Pancreas (tissue), 10 donors: ENCODE data around the gene ZSCAN20. TPM values are rescaled to one million over a fixed set of nuclear protein-coding genes. Genes with fewer than 3 reads are reported as not detected.
A peak's percentile ranks its signal among the peaks of the same experiment; 100 is the strongest.

ENCODE experiments used
- ATAC-seq, 4 donors: fragments of 200-7000 bp; cut with Tn5 transposase; one replicate each; pipeline versions ENCODE4 v1.8.0 to v1.9.1; 2020; ENCODE audit warnings: mild to moderate bottlenecking in 4 of 4, moderate library complexity in 4 of 4
- DNase-seq, 6 donors: peaks; one replicate each; pipeline ENCODE4 v3.0.0-alpha.2; 2020
- FAIRE-seq: peaks from 2 replicates; lab custom pipeline; 2012; peaks lifted over from hg19 to GRCh38; lab: Jason Lieb, UNC
- H3K27ac ChIP-seq, 4 donors: fragments of 200-600 bp; sonication (generic); 1 replicate in 3 of 4; 2 replicates in 1 of 4; pipeline versions ENCODE4 v1.5.0 to v1.8.0; 2020
- H3K27me3 ChIP-seq, 4 donors: fragments of 200-600 bp; one replicate each; pipeline ENCODE4 v1.8.0; 2021
- H3K36me3 ChIP-seq, 3 donors: fragments of 200-600 bp; sonication (generic) in 1 of 3; one replicate each; pipeline versions ENCODE4 v1.5.0 to v1.8.0; 2020 to 2021
- H3K4me1 ChIP-seq, 3 donors: fragments of 200-600 bp; one replicate each; pipeline ENCODE4 v1.8.0; 2021
- H3K4me3 ChIP-seq, 4 donors: fragments of 200-600 bp; sonication (generic) in 2 of 4; one replicate each; pipeline versions ENCODE4 v1.5.0 to v1.8.0; 2020 to 2021
- H3K9me3 ChIP-seq, 4 donors: fragments of 200-600 bp; one replicate each; pipeline ENCODE4 v1.8.0; 2021
- CTCF ChIP-seq, 4 donors: fragments of 200-600 bp; sonication (generic) in 3 of 4; IDR thresholded peaks; one replicate each; pipeline versions ENCODE4 v1.5.0 to v1.8.0; 2021; ENCODE audit warnings: antibody characterized with exemption in 4 of 4
- WGBS, 2 donors: extraction: QIAGEN DNeasy Blood & Tissue Kit; methylation state at CpG; one replicate each; pipeline ENCODE4 v1.1.7; 2013; 5-methylcytosine and 5-hydroxymethylcytosine counted together
- intact Hi-C, 3 donors: fragments of 100-400 bp; cut with DNase I; formaldehyde crosslinking; loops; one replicate each; pipeline versions ENCODE4 v1.11.1 to v1.14.2; 2022
- polyA plus RNA-seq, 2 donors: library from polyadenylated mRNA; stranded (reverse); fragments of 200-250 nt; gene quantifications; one replicate each; pipeline ENCODE4 v1.2.3, GENCODE V29; 2013
- total RNA-seq, 6 donors: library from RNA; stranded (reverse); fragmentation: NEBNext Ultra II Directional in 4 of 6; extraction: Animal tissue kit (Norgen Biotek cat#: 25700) in 4 of 6; gene quantifications; one replicate each; pipeline versions ENCODE4 v1.2.1 to v1.2.4, GENCODE V29; 2021 to 2023
- donor health status: healthy with polysubstance abuse.
- donor health status: DM: no; HTN: no; CAD: no; lungs with moderate emphysema.
- donor health status: DM: no; HTN: no; CAD: no.
- donor health status: control.
- donor health status: control.
- donor health status: Bipolar disorder and iron deficiency.
- donor health status: DM: yes; HTN: yes; CAD: no.
- donor health status: DM: no; HTN: no; CAD: no.
- donor health status: DM: no; HTN: no; CAD: no.
- donor health status: DM: yes; HTN: yes; CAD: no.

Gene ZSCAN20
- total and polyA plus RNA-seq, 8 donors = 0.68 to 3.4 (median 1.8) TPM

- ATAC-seq = peak in 2 of 4 donors; percentile 8 to 17
- peak in 2 of 6 donors; percentile 15 to 45 for DNase-seq
- H3K27me3 ChIP-seq = no peaks in the 10 kb centered on the region
- intact Hi-C loops = no loop called here
- WGBS, 2 donors = 69 to 73% methylated on average over 3 of the region's 3 CpGs
- peaks cover 0 to 10% (median 6%) of the 10 kb centered on the region in 3 donors for H3K4me1 ChIP-seq
- H3K4me3 ChIP-seq = no peak overlapping the region
- H3K36me3 ChIP-seq = no peaks in the 10 kb centered on the region
- no peak for FAIRE-seq
- TF ChIP-seq CTCF (IDR thresholded peaks at IDR 0.05) = no peak
- H3K9me3 ChIP-seq = no peaks in the 10 kb centered on the region
- H3K27ac ChIP-seq = no peak overlapping the region
These were observed 38.7 kb upstream of the ZSCAN20 start for GRCh38 chr1:33433509-33434362.

- intact Hi-C loops = no loop called here
These were observed 38.1 kb upstream of the ZSCAN20 start for GRCh38 chr1:33434363-33434750.

GRCh38 chr1:33435096-33435820 lies 37.2 kb upstream of the ZSCAN20 start:
- WGBS, 2 donors = 62 to 65% methylated on average over 4 of the region's 4 CpGs
- H3K27me3 ChIP-seq = no peaks in the 10 kb centered on the region
- H3K27ac ChIP-seq = no peak overlapping the region

More at GRCh38 chr1:33434363-33434750, 38.1 kb upstream of the ZSCAN20 start:
- Histone ChIP-seq H3K36me3 (no peaks in the 10 kb centered on the region), H3K9me3 (no peaks in the 10 kb centered on the region), H3K27me3 (no peaks in the 10 kb centered on the region), H3K4me1 (peaks cover 0 to 5% (median 4%) of the 10 kb centered on the region in 3 donors), H3K27ac (no peak overlapping the region), H3K4me3 (no peak overlapping the region)
- ATAC-seq (no peak), DNase-seq (no peak), FAIRE-seq (no peak)
- TF ChIP-seq CTCF (IDR thresholded peaks at IDR 0.05) = no peak
- WGBS, 2 donors = 90 to 97% methylated on average over 1 of the region's 1 CpG

GRCh38 chr1:33436557-33437285 lies 35.7 kb upstream of the ZSCAN20 start:
- H3K4me1 ChIP-seq = no peaks in the 10 kb centered on the region
- DNase-seq (no peak), FAIRE-seq (no peak), ATAC-seq (peak in 3 of 4 donors; percentile 14 to 50 (median 36))
- no peak overlapping the region for H3K4me3 ChIP-seq
- no peak for TF ChIP-seq CTCF (IDR thresholded peaks at IDR 0.05)
- intact Hi-C loops = no loop called here
- no peak overlapping the region for H3K27ac ChIP-seq
- no peaks in the 10 kb centered on the region for H3K27me3 ChIP-seq
- 33 to 53% methylated on average over 4 of the region's 4 CpGs for WGBS, 2 donors
- no peaks in the 10 kb centered on the region for H3K9me3 ChIP-seq
- H3K36me3 ChIP-seq = no peaks in the 10 kb centered on the region

More at GRCh38 chr1:33435096-33435820, 37.2 kb upstream of the ZSCAN20 start:
- no peak for FAIRE-seq
- intact Hi-C loops = no loop called here
- no peak for ATAC-seq
- H3K4me1 ChIP-seq = no peaks in the 10 kb centered on the region
- no peaks in the 10 kb centered on the region for H3K36me3 ChIP-seq
- no peak for TF ChIP-seq CTCF (IDR thresholded peaks at IDR 0.05)
- no peak overlapping the region for H3K4me3 ChIP-seq
- DNase-seq = no peak
- H3K9me3 ChIP-seq = no peaks in the 10 kb centered on the region
